Immature natural killer cell (primary cell): ENCODE measurements around the gene CDC42EP5. TPM values are rescaled to one million over a fixed set of nuclear protein-coding genes. Genes with fewer than 3 reads are reported as not detected.
"Not testable (repeated sequence)": the region's sequence is repeated elsewhere in the genome, so short reads cannot be mapped to it uniquely, and the experiment has no call there.

Experiments
- DNase-seq, 3 donors: peaks; one replicate each; pipeline ENCODE4 v3.0.0; 2022; ENCODE audit warnings: mixed read lengths in 1 of 3
- H3K27ac Mint-ChIP-seq, 6 donors: one replicate each; pipeline ENCODE4 v1.8.0; 2020; ENCODE audit warnings: mixed read lengths in 6 of 6, mild to moderate bottlenecking in 5 of 6, inconsistent platforms in 4 of 6, moderate library complexity in 3 of 6
- H3K27me3 Mint-ChIP-seq, 3 donors: one replicate each; pipeline ENCODE4 v1.8.0; 2020 to 2021; ENCODE audit warnings: low read depth in 3 of 3, mild to moderate bottlenecking in 3 of 3, mixed read lengths in 3 of 3, moderate library complexity in 3 of 3, inconsistent platforms in 1 of 3
- H3K36me3 Mint-ChIP-seq, 3 donors: one replicate each; pipeline ENCODE4 v1.8.0; 2020; ENCODE audit warnings: mixed read lengths in 3 of 3, inconsistent platforms in 2 of 3, mild to moderate bottlenecking in 2 of 3
- H3K4me1 Mint-ChIP-seq, 2 donors: one replicate each; pipeline ENCODE4 v1.8.0; 2020; ENCODE audit warnings: inconsistent platforms in 2 of 2, mild to moderate bottlenecking in 2 of 2, mixed read lengths in 2 of 2, moderate library complexity in 1 of 2
- H3K4me3 Mint-ChIP-seq, 5 donors: one replicate each; pipeline ENCODE4 v1.8.0; 2020; ENCODE audit warnings: mild to moderate bottlenecking in 5 of 5, mixed read lengths in 5 of 5, inconsistent platforms in 3 of 5, moderate library complexity in 3 of 5
- H3K9me3 Mint-ChIP-seq, 6 donors: one replicate each; pipeline ENCODE4 v1.8.0; 2020; ENCODE audit warnings: mild to moderate bottlenecking in 6 of 6, mixed read lengths in 6 of 6, inconsistent platforms in 4 of 6, moderate library complexity in 3 of 6
- polyA plus RNA-seq, 3 donors: library from polyadenylated mRNA; unstranded; fragments of 300-500 nt; fragmentation: Illumina TruSeq; gene quantifications; one replicate each; pipeline ENCODE4 v1.2.3, GENCODE V29; 2021

The CDC42EP5 gene
- polyA plus RNA-seq, 3 donors from 2014 or later = not detected

- peak; percentile 41 to 56 (median 42) for DNase-seq
Measured at GRCh38 chr19:54502518-54503048, 29.5 kb upstream of the CDC42EP5 start, which contains the start of gene LAIR2. LAIR2 (plus strand) TSS chr19:54502831; CDS start chr19:54502919, 88 bp downstream.

GRCh38 chr19:54498451-54498772, 25.3 kb upstream of the CDC42EP5 start:
- Mint-ChIP-seq H3K4me3 (peak overlapping the region in 4 of 5 donors; percentile 24 to 71 (median 64)), H3K4me1 (peaks cover 46% of the 10 kb centered on the region in 2 donors), H3K27me3 (peaks cover 2 to 18% (median 6%) of the 10 kb centered on the region in 3 donors)
- not testable (repeated sequence) for H3K9me3 Mint-ChIP-seq, H3K36me3 Mint-ChIP-seq, H3K27ac Mint-ChIP-seq, DNase-seq

More at GRCh38 chr19:54502518-54503048, 29.5 kb upstream of the CDC42EP5 start, which contains the start of gene LAIR2:
- Mint-ChIP-seq H3K27ac (peak within 1 kb of the TSS; percentile 3 to 84 (median 62)), H3K27me3 (peaks cover 8% of the 10 kb centered on the region in 3 donors), H3K36me3 (peaks cover 0 to 5% (median 5%) of the 10 kb centered on the region in 3 donors), H3K4me1 (peaks cover 61 to 66% of the 10 kb centered on the region in 2 donors), H3K9me3 (peaks cover 0 to under 1% (median 0%) of the 10 kb centered on the region in 6 donors), H3K4me3 (peak within 1 kb of the TSS; percentile 52 to 85 (median 64))

GRCh38 chr19:54497747-54498450, 24.8 kb upstream of the CDC42EP5 start:
- peak; percentile 39 to 43 (median 41) for DNase-seq
- peak overlapping the region; percentile 24 to 71 (median 64) for H3K4me3 Mint-ChIP-seq
- not testable (repeated sequence) for H3K9me3 Mint-ChIP-seq, H3K36me3 Mint-ChIP-seq
- H3K27ac Mint-ChIP-seq = peak overlapping the region in 1 of 6 donors; percentile 28
- peaks cover 41 to 46% of the 10 kb centered on the region in 2 donors for H3K4me1 Mint-ChIP-seq
- H3K27me3 Mint-ChIP-seq = peaks cover 5 to 20% (median 9%) of the 10 kb centered on the region in 3 donors

GRCh38 chr19:54495284-54495683, 22.2 kb upstream of the CDC42EP5 start:
- H3K9me3 Mint-ChIP-seq, DNase-seq, H3K4me3 Mint-ChIP-seq, H3K27ac Mint-ChIP-seq, H3K36me3 Mint-ChIP-seq: not testable (repeated sequence)
- peaks cover 33 to 38% of the 10 kb centered on the region in 2 donors for H3K4me1 Mint-ChIP-seq
- H3K27me3 Mint-ChIP-seq = peaks cover 5 to 21% (median 8%) of the 10 kb centered on the region in 3 donors

- DNase-seq = no peak
- peaks cover 28 to 34% of the 10 kb centered on the region in 2 donors for H3K4me1 Mint-ChIP-seq
- H3K4me3 Mint-ChIP-seq = no peak overlapping the region
- H3K36me3 Mint-ChIP-seq = no peaks in the 10 kb centered on the region
- peaks cover 5 to 17% (median 12%) of the 10 kb centered on the region in 3 donors for H3K27me3 Mint-ChIP-seq
- H3K27ac Mint-ChIP-seq = peak overlapping the region in 1 of 6 donors; percentile 7
- peaks cover 0 to 4% (median 0%) of the 10 kb centered on the region in 6 donors for H3K9me3 Mint-ChIP-seq
Measured at GRCh38 chr19:54493967-54494585, 21.0 kb upstream of the CDC42EP5 start.

- H3K36me3 Mint-ChIP-seq, H3K4me3 Mint-ChIP-seq, H3K9me3 Mint-ChIP-seq, H3K27ac Mint-ChIP-seq, DNase-seq: not testable (repeated sequence)
- H3K27me3 Mint-ChIP-seq = peaks cover 5 to 16% (median 12%) of the 10 kb centered on the region in 3 donors
- peaks cover 20 to 25% of the 10 kb centered on the region in 2 donors for H3K4me1 Mint-ChIP-seq
Measured at GRCh38 chr19:54493056-54493455, 20.0 kb upstream of the CDC42EP5 start.

GRCh38 chr19:54492568-54492967, 19.5 kb upstream of the CDC42EP5 start:
- no peak overlapping the region for H3K4me3 Mint-ChIP-seq
- H3K4me1 Mint-ChIP-seq = peaks cover 15 to 20% of the 10 kb centered on the region in 2 donors
- H3K36me3 Mint-ChIP-seq = no peaks in the 10 kb centered on the region
- no peak for DNase-seq
- H3K9me3 Mint-ChIP-seq = peaks cover 0 to 3% (median 0%) of the 10 kb centered on the region in 6 donors
- H3K27me3 Mint-ChIP-seq = peaks cover 3 to 14% (median 12%) of the 10 kb centered on the region in 3 donors
- H3K27ac Mint-ChIP-seq = no peak overlapping the region

- no peak overlapping the region for H3K27ac Mint-ChIP-seq
- H3K4me3 Mint-ChIP-seq = no peak overlapping the region
- no peaks in the 10 kb centered on the region for H3K9me3 Mint-ChIP-seq
- H3K4me1 Mint-ChIP-seq = peaks cover 1 to 7% of the 10 kb centered on the region in 2 donors
- H3K27me3 Mint-ChIP-seq = peaks cover 7 to 13% (median 10%) of the 10 kb centered on the region in 3 donors
- no peaks in the 10 kb centered on the region for H3K36me3 Mint-ChIP-seq
- DNase-seq = no peak
Measured at GRCh38 chr19:54489766-54490165, 16.7 kb upstream of the CDC42EP5 start.

GRCh38 chr19:54489341-54489740, 16.2 kb upstream of the CDC42EP5 start:
- Mint-ChIP-seq H3K4me3 (no peak overlapping the region), H3K9me3 (no peaks in the 10 kb centered on the region), H3K27ac (no peak overlapping the region), H3K36me3 (no peaks in the 10 kb centered on the region), H3K4me1 (peaks cover 1 to 5% of the 10 kb centered on the region in 2 donors), H3K27me3 (peaks cover 7 to 15% (median 8%) of the 10 kb centered on the region in 3 donors)
- no peak for DNase-seq

GRCh38 chr19:54485851-54486250, 12.8 kb upstream of the CDC42EP5 start:
- peaks cover 18 to 36% of the 10 kb centered on the region in 2 donors for H3K4me1 Mint-ChIP-seq
- no peak for DNase-seq
- peak overlapping the region in 1 of 5 donors; percentile 1 for H3K4me3 Mint-ChIP-seq
- H3K27me3 Mint-ChIP-seq = peaks cover 5 to 14% (median 12%) of the 10 kb centered on the region in 3 donors
- H3K9me3 Mint-ChIP-seq = no peaks in the 10 kb centered on the region
- H3K27ac Mint-ChIP-seq = no peak overlapping the region
- no peaks in the 10 kb centered on the region for H3K36me3 Mint-ChIP-seq

GRCh38 chr19:54484451-54484850, 11.4 kb upstream of the CDC42EP5 start:
- Mint-ChIP-seq H3K36me3 (no peaks in the 10 kb centered on the region), H3K4me3 (no peak overlapping the region), H3K27ac (no peak overlapping the region), H3K9me3 (no peaks in the 10 kb centered on the region), H3K27me3 (peaks cover 5 to 14% (median 12%) of the 10 kb centered on the region in 3 donors), H3K4me1 (peaks cover 27 to 50% of the 10 kb centered on the region in 2 donors)
- DNase-seq = no peak

GRCh38 chr19:54482889-54483288, 9.8 kb upstream of the CDC42EP5 start:
- Mint-ChIP-seq H3K36me3 (no peaks in the 10 kb centered on the region), H3K4me1 (peaks cover 32 to 57% of the 10 kb centered on the region in 2 donors), H3K27me3 (peaks cover 12 to 20% (median 15%) of the 10 kb centered on the region in 3 donors), H3K9me3 (no peaks in the 10 kb centered on the region), H3K27ac (peak overlapping the region in 2 of 6 donors; percentile 26 to 54), H3K4me3 (peak overlapping the region; percentile 55 to 75 (median 64))
- DNase-seq = peak in 2 of 3 donors; percentile 42 to 51

GRCh38 chr19:54481326-54481930, 8.3 kb upstream of the CDC42EP5 start:
- no peaks in the 10 kb centered on the region for H3K36me3 Mint-ChIP-seq
- peak overlapping the region; percentile 59 to 82 (median 77) for H3K4me3 Mint-ChIP-seq
- peaks cover 14 to 23% (median 15%) of the 10 kb centered on the region in 3 donors for H3K27me3 Mint-ChIP-seq
- peak overlapping the region in 4 of 6 donors; percentile 0 to 69 (median 36) for H3K27ac Mint-ChIP-seq
- H3K4me1 Mint-ChIP-seq = peaks cover 32 to 57% of the 10 kb centered on the region in 2 donors
- H3K9me3 Mint-ChIP-seq = no peaks in the 10 kb centered on the region
- DNase-seq = peak; percentile 54 to 60 (median 60)
